Measurements from ENCODE around the gene FEM1B. TPM values are rescaled to one million over a fixed set of nuclear protein-coding genes. Genes with fewer than 3 reads are reported as not detected.
A peak's percentile ranks its signal among the peaks of the same experiment; 100 is the strongest.

FEM1B gene
- total RNA-seq, 1 donor from 2014 or later, result 34.3 TPM

GRCh38 chr15:68322796-68323195 is 45.3 kb downstream of the FEM1B start:
- no peak for DNase-seq (ENCODE audit: low read depth in 2 of 2)

- DNase-seq (ENCODE audit: low read depth in 2 of 2), result no peak
Measured at GRCh38 chr15:68325726-68326125, 48.2 kb downstream of the FEM1B start.

GRCh38 chr15:68326711-68327354 is 49.3 kb downstream of the FEM1B start:
- DNase-seq (ENCODE audit: low read depth in 2 of 2), result no peak

GRCh38 chr15:68328443-68328842 is 50.9 kb downstream of the FEM1B start:
- DNase-seq (ENCODE audit: low read depth in 2 of 2), result no peak

GRCh38 chr15:68328964-68329363 is 51.4 kb downstream of the FEM1B start:
- DNase-seq (ENCODE audit: low read depth in 2 of 2), result no peak

GRCh38 chr15:68330416-68330815 is 52.9 kb downstream of the FEM1B start:
- DNase-seq (ENCODE audit: low read depth in 2 of 2), result no peak

GRCh38 chr15:68330901-68331300 is 53.4 kb downstream of the FEM1B start:
- DNase-seq (ENCODE audit: low read depth in 2 of 2), result no peak

GRCh38 chr15:68332266-68332665 is 54.7 kb downstream of the FEM1B start:
- DNase-seq (ENCODE audit: low read depth in 2 of 2), result no peak

GRCh38 chr15:68333775-68334470 is 56.4 kb downstream of the FEM1B start:
- DNase-seq (ENCODE audit: low read depth in 2 of 2), result peak in 1 of 2 donors; percentile 57

GRCh38 chr15:68334661-68335124 is 57.1 kb downstream of the FEM1B start:
- DNase-seq (ENCODE audit: low read depth in 2 of 2), result no peak

- DNase-seq (ENCODE audit: low read depth in 2 of 2), result peak in 1 of 2 donors; percentile 57
Measured at GRCh38 chr15:68335251-68335650, 57.7 kb downstream of the FEM1B start.

GRCh38 chr15:68335655-68336054 is 58.1 kb downstream of the FEM1B start:
- no peak for DNase-seq (ENCODE audit: low read depth in 2 of 2)

- no peak for DNase-seq (ENCODE audit: low read depth in 2 of 2)
Measured at GRCh38 chr15:68336516-68336915, 59.0 kb downstream of the FEM1B start.

- DNase-seq (ENCODE audit: low read depth in 2 of 2), result peak in 1 of 2 donors; percentile 17
Measured at GRCh38 chr15:68337826-68338225, 60.3 kb downstream of the FEM1B start.

GRCh38 chr15:68339481-68339880 is 61.9 kb downstream of the FEM1B start:
- no peak for DNase-seq (ENCODE audit: low read depth in 2 of 2)

GRCh38 chr15:68340726-68341671 is 63.5 kb downstream of the FEM1B start:
- peak in 1 of 2 donors; percentile 51 for DNase-seq (ENCODE audit: low read depth in 2 of 2)

- DNase-seq (ENCODE audit: low read depth in 2 of 2), result peak; percentile 26 to 32
Measured at GRCh38 chr15:68341760-68342725, 64.5 kb downstream of the FEM1B start.

- no peak for DNase-seq (ENCODE audit: low read depth in 2 of 2)
Measured at GRCh38 chr15:68343579-68344225, 66.2 kb downstream of the FEM1B start.

GRCh38 chr15:68344600-68344999 is 67.1 kb downstream of the FEM1B start:
- no peak for DNase-seq (ENCODE audit: low read depth in 2 of 2)
